Measurements from ENCODE around the gene PLA2G4B. TPM values are rescaled to one million over a fixed set of nuclear protein-coding genes. Genes with fewer than 3 reads are reported as not detected.

Gene PLA2G4B
- total RNA-seq, 1 experiment from 2014 or later = 11.0 TPM

GRCh38 chr15:41848631-41849030 is 10.0 kb downstream of the PLA2G4B start:
- no peaks in the 10 kb centered on the region for H3K9me3 Mint-ChIP-seq
- TF ChIP-seq, protein P1, sequence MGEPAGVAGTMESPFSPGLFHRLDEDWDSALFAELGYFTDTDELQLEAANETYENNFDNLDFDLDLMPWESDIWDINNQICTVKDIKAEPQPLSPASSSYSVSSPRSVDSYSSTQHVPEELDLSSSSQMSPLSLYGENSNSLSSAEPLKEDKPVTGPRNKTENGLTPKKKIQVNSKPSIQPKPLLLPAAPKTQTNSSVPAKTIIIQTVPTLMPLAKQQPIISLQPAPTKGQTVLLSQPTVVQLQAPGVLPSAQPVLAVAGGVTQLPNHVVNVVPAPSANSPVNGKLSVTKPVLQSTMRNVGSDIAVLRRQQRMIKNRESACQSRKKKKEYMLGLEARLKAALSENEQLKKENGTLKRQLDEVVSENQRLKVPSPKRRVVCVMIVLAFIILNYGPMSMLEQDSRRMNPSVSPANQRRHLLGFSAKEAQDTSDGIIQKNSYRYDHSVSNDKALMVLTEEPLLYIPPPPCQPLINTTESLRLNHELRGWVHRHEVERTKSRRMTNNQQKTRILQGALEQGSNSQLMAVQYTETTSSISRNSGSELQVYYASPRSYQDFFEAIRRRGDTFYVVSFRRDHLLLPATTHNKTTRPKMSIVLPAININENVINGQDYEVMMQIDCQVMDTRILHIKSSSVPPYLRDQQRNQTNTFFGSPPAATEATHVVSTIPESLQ (CRISPR knock-in tag; IDR thresholded peaks at IDR 0.05) = no peak
- TF ChIP-seq NFE2L1 (CRISPR knock-in tag; IDR thresholded peaks at IDR 0.05) (no peak), KAT7 (CRISPR knock-in tag; IDR thresholded peaks at IDR 0.05; ENCODE audit: borderline replicate concordance) (no peak), TEAD1 (CRISPR knock-in tag; IDR thresholded peaks at IDR 0.05) (no peak), SP1 (CRISPR knock-in tag; conservative IDR thresholded peaks at IDR 0.05) (no peak)
- no peak for DNase-seq (ENCODE audit: low spot score)
- peak overlapping the region; percentile 68; the same call in 1 of the 2 replicates for H3K27ac Mint-ChIP-seq
- POLR2A ChIA-PET = no interaction called here
- no peaks in the 10 kb centered on the region for H3K4me1 Mint-ChIP-seq
- CTCF ChIA-PET = interaction anchor here (2.1 to 2.5 kb wide), 2 partner anchors 10 to 56 kb away, joined by 8 read pairs; no protein-coding TSS in a partner anchor
- H3K36me3 Mint-ChIP-seq = peaks cover 10% of the 10 kb centered on the region
- no peak overlapping the region for H3K4me3 Mint-ChIP-seq
- no peak for ATAC-seq
- no peaks in the 10 kb centered on the region for H3K27me3 Mint-ChIP-seq (ENCODE audit: low read depth)

DNA sequence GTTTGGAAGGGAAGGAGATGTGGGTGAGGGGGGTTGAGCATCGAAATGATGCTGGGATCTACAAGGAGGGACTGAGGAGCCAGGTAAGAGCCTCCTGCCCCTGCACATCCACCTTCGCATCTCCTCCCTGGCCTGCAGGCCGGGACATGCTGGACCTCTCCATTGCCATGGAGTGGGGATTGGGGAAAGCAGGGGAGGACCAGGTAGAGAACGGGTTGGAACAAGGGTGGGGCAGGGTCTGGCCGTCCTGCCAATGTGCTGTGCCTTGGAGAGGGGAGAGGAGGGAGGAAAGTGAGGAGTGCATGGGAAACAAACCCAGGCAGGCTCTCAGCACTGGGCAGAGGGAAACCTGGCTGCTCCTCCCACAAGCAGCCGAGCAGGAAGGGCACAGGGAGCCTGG is 10.6 kb downstream of the PLA2G4B start:
- ATAC-seq (no peak), DNase-seq (ENCODE audit: low spot score) (no peak)
- Mint-ChIP-seq H3K4me3 (no peak overlapping the region), H3K4me1 (no peaks in the 10 kb centered on the region), H3K27ac (no peak overlapping the region), H3K9me3 (no peaks in the 10 kb centered on the region), H3K27me3 (ENCODE audit: low read depth) (no peaks in the 10 kb centered on the region), H3K36me3 (peaks cover 10% of the 10 kb centered on the region)
- ChIA-PET POLR2A (no interaction called here), CTCF (interaction anchor here (0.5 to 4.4 kb wide), 2 partner anchors 56 to 197 kb away, joined by 3 to 37 read pairs; no protein-coding TSS in a partner anchor)
- TF ChIP-seq HMGA2 (CRISPR knock-in tag; IDR thresholded peaks at IDR 0.05) (no peak), ZNF317 (CRISPR knock-in tag; IDR thresholded peaks at IDR 0.05; ENCODE audit: borderline replicate concordance, low read depth) (no peak), CDX4 (CRISPR knock-in tag; IDR thresholded peaks at IDR 0.05; ENCODE audit: borderline replicate concordance) (no peak), ZNF138 (CRISPR knock-in tag; conservative IDR thresholded peaks at IDR 0.05) (no peak), MYBL2 (CRISPR knock-in tag; IDR thresholded peaks at IDR 0.05) (no peak), OVOL2 (CRISPR knock-in tag; IDR thresholded peaks at IDR 0.05; ENCODE audit: borderline replicate concordance) (no peak), RELA (CRISPR knock-in tag; IDR thresholded peaks at IDR 0.05; ENCODE audit: borderline replicate concordance) (no peak), NR3C1 (CRISPR knock-in tag; conservative IDR thresholded peaks at IDR 0.05; ENCODE audit: low read depth) (no peak), ARID4B (CRISPR knock-in tag; IDR thresholded peaks at IDR 0.05; ENCODE audit: borderline replicate concordance) (no peak), ZNF219 (CRISPR knock-in tag; IDR thresholded peaks at IDR 0.05; ENCODE audit: borderline replicate concordance) (no peak), ZNF396 (CRISPR knock-in tag; IDR thresholded peaks at IDR 0.05; ENCODE audit: borderline replicate concordance) (no peak), NR1H2 (CRISPR knock-in tag; IDR thresholded peaks at IDR 0.05) (no peak)
- TF ChIP-seq, protein P2, sequence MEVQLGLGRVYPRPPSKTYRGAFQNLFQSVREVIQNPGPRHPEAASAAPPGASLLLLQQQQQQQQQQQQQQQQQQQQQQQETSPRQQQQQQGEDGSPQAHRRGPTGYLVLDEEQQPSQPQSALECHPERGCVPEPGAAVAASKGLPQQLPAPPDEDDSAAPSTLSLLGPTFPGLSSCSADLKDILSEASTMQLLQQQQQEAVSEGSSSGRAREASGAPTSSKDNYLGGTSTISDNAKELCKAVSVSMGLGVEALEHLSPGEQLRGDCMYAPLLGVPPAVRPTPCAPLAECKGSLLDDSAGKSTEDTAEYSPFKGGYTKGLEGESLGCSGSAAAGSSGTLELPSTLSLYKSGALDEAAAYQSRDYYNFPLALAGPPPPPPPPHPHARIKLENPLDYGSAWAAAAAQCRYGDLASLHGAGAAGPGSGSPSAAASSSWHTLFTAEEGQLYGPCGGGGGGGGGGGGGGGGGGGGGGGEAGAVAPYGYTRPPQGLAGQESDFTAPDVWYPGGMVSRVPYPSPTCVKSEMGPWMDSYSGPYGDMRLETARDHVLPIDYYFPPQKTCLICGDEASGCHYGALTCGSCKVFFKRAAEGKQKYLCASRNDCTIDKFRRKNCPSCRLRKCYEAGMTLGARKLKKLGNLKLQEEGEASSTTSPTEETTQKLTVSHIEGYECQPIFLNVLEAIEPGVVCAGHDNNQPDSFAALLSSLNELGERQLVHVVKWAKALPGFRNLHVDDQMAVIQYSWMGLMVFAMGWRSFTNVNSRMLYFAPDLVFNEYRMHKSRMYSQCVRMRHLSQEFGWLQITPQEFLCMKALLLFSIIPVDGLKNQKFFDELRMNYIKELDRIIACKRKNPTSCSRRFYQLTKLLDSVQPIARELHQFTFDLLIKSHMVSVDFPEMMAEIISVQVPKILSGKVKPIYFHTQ (CRISPR knock-in tag; IDR thresholded peaks at IDR 0.05) = no peak
- TF ChIP-seq, protein P3, sequence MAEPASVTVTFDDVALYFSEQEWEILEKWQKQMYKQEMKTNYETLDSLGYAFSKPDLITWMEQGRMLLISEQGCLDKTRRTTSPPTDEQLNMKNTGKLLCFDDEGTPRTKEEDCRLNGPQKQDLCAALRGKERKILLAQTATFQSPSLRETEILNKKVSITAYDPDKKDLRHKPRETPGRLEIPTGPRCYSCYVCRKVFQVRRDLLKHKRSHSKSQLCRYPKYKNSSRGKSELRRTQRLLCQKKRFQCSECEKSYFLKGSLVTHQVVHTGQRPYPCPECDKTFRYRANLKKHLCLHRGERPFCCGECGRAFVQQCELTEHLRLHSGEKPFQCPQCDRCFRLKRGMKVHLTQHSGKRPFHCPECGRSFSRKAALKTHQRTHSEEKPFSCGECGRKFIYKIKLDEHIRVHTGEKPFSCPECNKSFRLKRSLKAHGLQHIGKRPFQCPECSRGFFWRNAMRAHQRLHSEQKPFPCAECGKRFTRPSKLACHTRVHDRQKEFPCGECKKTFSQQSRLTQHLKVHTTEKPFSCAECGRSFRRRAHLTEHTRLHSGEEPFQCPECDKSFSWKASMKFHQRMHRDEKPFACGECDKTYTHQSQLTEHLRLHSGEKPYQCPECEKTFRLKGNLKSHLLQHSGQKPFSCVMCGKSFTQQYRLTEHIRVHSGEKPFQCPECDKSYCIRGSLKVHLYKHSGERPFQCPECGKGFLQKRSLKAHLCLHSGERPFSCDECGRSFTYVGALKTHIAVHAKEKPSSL (CRISPR knock-in tag; conservative IDR thresholded peaks at IDR 0.05) = no peak
- TF ChIP-seq, protein P4, sequence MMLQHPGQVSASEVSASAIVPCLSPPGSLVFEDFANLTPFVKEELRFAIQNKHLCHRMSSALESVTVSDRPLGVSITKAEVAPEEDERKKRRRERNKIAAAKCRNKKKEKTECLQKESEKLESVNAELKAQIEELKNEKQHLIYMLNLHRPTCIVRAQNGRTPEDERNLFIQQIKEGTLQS (CRISPR knock-in tag; conservative IDR thresholded peaks at IDR 0.05) = no peak
